CD8-positive, alpha-beta memory T cell (primary cell): ENCODE results near the gene OR5B3. TPM values are rescaled to one million over a fixed set of nuclear protein-coding genes. Genes with fewer than 3 reads are reported as not detected.

Source experiments
- CTCF ChIA-PET: fragments of 350-600 bp; sonication (Branson Sonifier 250); formaldehyde crosslinking; loops from one replicate; lab custom pipeline; 2021; ENCODE audit warnings: antibody characterized with exemption; lab: Charles Lee
- POLR2A ChIA-PET: fragments of 350-600 bp; sonication (Branson Sonifier 250); formaldehyde crosslinking; loops from one replicate; lab custom pipeline; 2021; ENCODE audit warnings: antibody characterized with exemption; lab: Charles Lee
- DNase-seq, 5 donors: peaks; one replicate each; pipeline versions ENCODE4 v3.0.0 to v3.0.0-alpha.2; 2020 to 2022; ENCODE audit warnings: mixed read lengths in 1 of 5
- H3K27ac ChIP-seq: one replicate; pipeline ENCODE4 v1.7.0; 2013; ENCODE audit warnings: low read depth, mild to moderate bottlenecking, low read length, moderate library complexity
- H3K27me3 ChIP-seq: 2 replicates; pipeline ENCODE4 v1.7.0; 2013; ENCODE audit warnings: low read length, mild to moderate bottlenecking; ENCODE audit not compliant: insufficient read depth, poor library complexity, severe bottlenecking
- H3K36me3 ChIP-seq: 2 replicates; pipeline ENCODE4 v1.7.0; 2013; ENCODE audit warnings: mild to moderate bottlenecking, low read length, moderate library complexity; ENCODE audit not compliant: insufficient read depth
- H3K4me1 ChIP-seq: 2 replicates; pipeline ENCODE4 v1.7.0; 2013; ENCODE audit warnings: mild to moderate bottlenecking, low read length, moderate library complexity; ENCODE audit not compliant: insufficient read depth
- H3K4me3 ChIP-seq: 2 replicates; pipeline ENCODE4 v1.7.0; 2013; ENCODE audit warnings: mild to moderate bottlenecking, low read length
- H3K9me3 ChIP-seq: 2 replicates; pipeline ENCODE4 v1.7.0; 2013; ENCODE audit warnings: mild to moderate bottlenecking, low read length
- H3K27ac Mint-ChIP-seq, 8 donors: one replicate each; pipeline ENCODE4 v1.8.0; 2020 to 2021; ENCODE audit warnings: mixed read lengths in 8 of 8, mild to moderate bottlenecking in 6 of 8, inconsistent platforms in 3 of 8, moderate library complexity in 3 of 8
- H3K27me3 Mint-ChIP-seq, 2 donors: one replicate each; pipeline ENCODE4 v1.8.0; 2020 to 2021; ENCODE audit warnings: mixed read lengths in 2 of 2, mild to moderate bottlenecking in 1 of 2, moderate library complexity in 1 of 2
- H3K36me3 Mint-ChIP-seq, 3 donors: one replicate each; pipeline ENCODE4 v1.8.0; 2020 to 2021; ENCODE audit warnings: mixed read lengths in 3 of 3, inconsistent platforms in 1 of 3, mild to moderate bottlenecking in 1 of 3
- H3K4me1 Mint-ChIP-seq, 3 donors: one replicate each; pipeline ENCODE4 v1.8.0; 2020 to 2021; ENCODE audit warnings: mixed read lengths in 3 of 3, inconsistent platforms in 1 of 3, mild to moderate bottlenecking in 1 of 3
- H3K4me3 Mint-ChIP-seq, 7 donors: one replicate each; pipeline ENCODE4 v1.8.0; 2020 to 2021; ENCODE audit warnings: mixed read lengths in 7 of 7, mild to moderate bottlenecking in 6 of 7, moderate library complexity in 4 of 7, inconsistent platforms in 2 of 7
- H3K9me3 Mint-ChIP-seq, 5 donors: one replicate each; pipeline ENCODE4 v1.8.0; 2020 to 2022; ENCODE audit warnings: mixed read lengths in 5 of 5, mild to moderate bottlenecking in 3 of 5, moderate library complexity in 2 of 5, inconsistent platforms in 1 of 5
- polyA plus RNA-seq: library from polyadenylated mRNA; unstranded; fragments of 300-500 nt; fragmentation: Illumina TruSeq; gene quantifications from one replicate; pipeline ENCODE4 v1.2.3, GENCODE V29; 2021
- total RNA-seq, 2 experiments: library from RNA; stranded (reverse); gene quantifications; one replicate each; pipeline ENCODE4 v1.2.3, GENCODE V29; 2021

OR5B3 gene
- total and polyA plus RNA-seq, 3 experiments from 2014 or later: not detected

GRCh38 chr11:58358969-58359368, 47.7 kb downstream of the OR5B3 start, which contains the start of gene OR5B17:
TSS of gene OR5B17 (minus strand) at chr11:58359069. CDS start at chr11:58359069, 0 bp downstream.
- Mint-ChIP-seq H3K36me3 (no peaks in the 10 kb centered on the region), H3K4me3 (no peak within 1 kb of the TSS), H3K27ac (no peak within 1 kb of the TSS), H3K9me3 (no peaks in the 10 kb centered on the region), H3K4me1 (no peaks in the 10 kb centered on the region), H3K27me3 (peaks cover 0 to 24% of the 10 kb centered on the region in 2 donors)
- Histone ChIP-seq H3K27me3 (no peaks in the 10 kb centered on the region), H3K4me1 (no peaks in the 10 kb centered on the region), H3K27ac (no peak within 1 kb of the TSS), H3K9me3 (no peaks in the 10 kb centered on the region), H3K4me3 (no peak within 1 kb of the TSS), H3K36me3 (no peaks in the 10 kb centered on the region)
- ChIA-PET CTCF (no interaction called here), POLR2A (no interaction called here)
- DNase-seq: no peak

GRCh38 chr11:58354727-58355126, 51.9 kb downstream of the OR5B3 start:
- H3K36me3 Mint-ChIP-seq: no peaks in the 10 kb centered on the region
- POLR2A ChIA-PET: no interaction called here

More at GRCh38 chr11:58354727-58355126, 51.9 kb downstream of the OR5B3 start:
- H3K4me1 Mint-ChIP-seq: no peaks in the 10 kb centered on the region
- Histone ChIP-seq H3K4me1 (no peaks in the 10 kb centered on the region), H3K9me3 (no peaks in the 10 kb centered on the region), H3K27ac (no peak overlapping the region), H3K36me3 (no peaks in the 10 kb centered on the region), H3K4me3 (no peak overlapping the region), H3K27me3 (no peaks in the 10 kb centered on the region)
- no peaks in the 10 kb centered on the region for H3K9me3 Mint-ChIP-seq
- no peak for DNase-seq
- no peak overlapping the region for H3K27ac Mint-ChIP-seq
- CTCF ChIA-PET: no interaction called here
- H3K4me3 Mint-ChIP-seq: no peak overlapping the region
- H3K27me3 Mint-ChIP-seq: peaks cover 0 to 23% of the 10 kb centered on the region in 2 donors

Other genes starting within 250 kb of the OR5B3 start
- gene OR9Q2, start 217.8 kb downstream of the OR5B3 start, total RNA-seq: not detected
- gene OR9Q2, start 217.8 kb downstream of the OR5B3 start, polyA plus RNA-seq: not detected
- gene OR1S2, start 202.7 kb downstream of the OR5B3 start, total RNA-seq: not detected
- not detected for gene OR1S2, start 202.7 kb downstream of the OR5B3 start, polyA plus RNA-seq
- gene OR1S1, start 194.2 kb downstream of the OR5B3 start, total RNA-seq: not detected
- not detected for gene OR1S1, start 194.2 kb downstream of the OR5B3 start, polyA plus RNA-seq
- gene OR10Q1, start 178.0 kb downstream of the OR5B3 start, total RNA-seq: not detected
- not detected for gene OR10Q1, start 178.0 kb downstream of the OR5B3 start, polyA plus RNA-seq
- gene OR10W1, start 138.6 kb downstream of the OR5B3 start, total RNA-seq: not detected
- gene OR10W1, start 138.6 kb downstream of the OR5B3 start, polyA plus RNA-seq: not detected
- not detected for gene OR5B17, start 47.8 kb downstream of the OR5B3 start, total RNA-seq
- gene OR5B17, start 47.8 kb downstream of the OR5B3 start, polyA plus RNA-seq: not detected
- not detected for gene OR5B2, start 21.2 kb upstream of the OR5B3 start, total RNA-seq
- not detected for gene OR5B2, start 21.2 kb upstream of the OR5B3 start, polyA plus RNA-seq
- gene OR5B12, start 35.4 kb upstream of the OR5B3 start, total RNA-seq: under 1 TPM in 1 of 2 experiments, not detected in 1; 0.20 TPM
- gene OR5B12, start 35.4 kb upstream of the OR5B3 start, polyA plus RNA-seq: not detected
- gene OR5B21, start 101.2 kb upstream of the OR5B3 start, total RNA-seq: under 1 TPM; 0.42 to 0.55 TPM
- gene OR5B21, start 101.2 kb upstream of the OR5B3 start, polyA plus RNA-seq: not detected
- gene LPXN, start 169.0 kb upstream of the OR5B3 start, total RNA-seq: 100 to 1,000 TPM; 168 to 175 TPM
- gene LPXN, start 169.0 kb upstream of the OR5B3 start, polyA plus RNA-seq: 264 TPM
- 10 to 100 TPM; 61.0 to 61.7 TPM for gene ZFP91, start 172.2 kb upstream of the OR5B3 start, total RNA-seq
- 6.9 TPM for gene ZFP91, start 172.2 kb upstream of the OR5B3 start, polyA plus RNA-seq
- 1 to 10 TPM; 2.9 to 3.4 TPM for gene CNTF, start 215.8 kb upstream of the OR5B3 start, total RNA-seq
- gene CNTF, start 215.8 kb upstream of the OR5B3 start, polyA plus RNA-seq: not detected